NK-92 (cell line): ENCODE measurements around the gene CPN2.

Source experiments
- DNase-seq: peaks from one replicate; lab custom pipeline; 2025; ENCODE audit not compliant: unreplicated experiment; lab: John Stamatoyannopoulos, UW

Gene CPN2, protein sequence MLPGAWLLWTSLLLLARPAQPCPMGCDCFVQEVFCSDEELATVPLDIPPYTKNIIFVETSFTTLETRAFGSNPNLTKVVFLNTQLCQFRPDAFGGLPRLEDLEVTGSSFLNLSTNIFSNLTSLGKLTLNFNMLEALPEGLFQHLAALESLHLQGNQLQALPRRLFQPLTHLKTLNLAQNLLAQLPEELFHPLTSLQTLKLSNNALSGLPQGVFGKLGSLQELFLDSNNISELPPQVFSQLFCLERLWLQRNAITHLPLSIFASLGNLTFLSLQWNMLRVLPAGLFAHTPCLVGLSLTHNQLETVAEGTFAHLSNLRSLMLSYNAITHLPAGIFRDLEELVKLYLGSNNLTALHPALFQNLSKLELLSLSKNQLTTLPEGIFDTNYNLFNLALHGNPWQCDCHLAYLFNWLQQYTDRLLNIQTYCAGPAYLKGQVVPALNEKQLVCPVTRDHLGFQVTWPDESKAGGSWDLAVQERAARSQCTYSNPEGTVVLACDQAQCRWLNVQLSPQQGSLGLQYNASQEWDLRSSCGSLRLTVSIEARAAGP

GRCh38 chr3:194351080-194351672 is at the start of gene CPN2:
CPN2 (minus strand) TSS chr3:194351328; CDS start chr3:194342702, 8,626 bp downstream.
- no peak for DNase-seq

DNA sequence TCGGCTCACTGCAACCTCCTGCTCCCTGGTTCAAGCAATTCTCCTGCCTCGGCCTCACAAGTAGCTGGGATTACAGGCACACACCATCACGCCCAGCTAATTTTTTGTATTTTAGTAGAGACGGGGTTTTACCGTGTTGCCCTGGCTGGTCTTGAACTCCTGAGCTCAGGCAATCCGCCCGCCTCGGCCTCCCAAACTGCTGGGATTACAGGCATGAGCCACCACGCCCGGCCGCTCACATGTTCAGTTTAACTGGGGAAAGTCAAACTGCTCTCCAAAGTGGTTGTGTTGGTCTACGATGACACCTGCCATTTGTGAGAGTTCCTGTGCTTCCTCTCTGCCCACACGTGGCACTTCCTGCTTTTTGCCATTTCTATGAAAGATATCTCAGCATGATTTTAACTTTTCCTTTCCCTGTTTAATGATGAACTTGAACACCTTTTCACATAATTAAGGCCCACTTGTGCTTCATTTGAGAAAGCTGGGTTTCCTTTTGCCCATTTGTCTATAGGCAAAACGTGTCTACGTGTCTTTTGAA is 48.8 kb upstream of the CPN2 start:
- DNase-seq, result no peak

GRCh38 chr3:194399166-194399565 is 48.0 kb upstream of the CPN2 start, which contains the start of gene GP5:
GP5 (minus strand) TSS chr3:194399266; CDS start chr3:194398282, 984 bp downstream.
- no peak for DNase-seq

DNA sequence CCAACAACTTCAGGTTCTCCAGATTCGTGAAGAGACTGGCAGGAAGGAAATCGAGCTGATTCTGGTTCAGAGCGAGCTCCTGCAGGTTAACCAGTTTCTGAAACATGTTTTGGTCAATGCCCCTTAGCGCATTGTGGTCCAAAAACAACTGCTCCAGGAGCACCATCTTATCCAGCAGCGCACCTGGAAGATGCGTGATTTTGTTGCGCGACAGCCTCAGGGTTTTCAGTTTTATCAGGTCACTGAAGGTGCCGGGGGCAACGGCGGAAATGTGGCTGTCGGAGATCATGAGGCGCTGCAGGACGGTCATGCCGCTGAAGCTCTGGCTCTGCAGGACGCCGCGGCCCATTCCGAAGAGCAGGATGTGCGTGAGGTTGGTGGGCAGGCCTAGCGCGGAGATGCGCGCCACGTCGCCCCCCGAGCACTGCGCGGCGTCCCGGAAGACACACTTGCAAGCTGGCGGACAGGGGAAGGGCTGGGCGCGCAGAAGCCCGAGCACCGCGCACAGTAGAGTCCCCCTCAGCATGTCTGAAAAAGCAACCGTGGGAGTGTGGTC is 46.7 kb upstream of the CPN2 start:
- DNase-seq, result no peak

DNA sequence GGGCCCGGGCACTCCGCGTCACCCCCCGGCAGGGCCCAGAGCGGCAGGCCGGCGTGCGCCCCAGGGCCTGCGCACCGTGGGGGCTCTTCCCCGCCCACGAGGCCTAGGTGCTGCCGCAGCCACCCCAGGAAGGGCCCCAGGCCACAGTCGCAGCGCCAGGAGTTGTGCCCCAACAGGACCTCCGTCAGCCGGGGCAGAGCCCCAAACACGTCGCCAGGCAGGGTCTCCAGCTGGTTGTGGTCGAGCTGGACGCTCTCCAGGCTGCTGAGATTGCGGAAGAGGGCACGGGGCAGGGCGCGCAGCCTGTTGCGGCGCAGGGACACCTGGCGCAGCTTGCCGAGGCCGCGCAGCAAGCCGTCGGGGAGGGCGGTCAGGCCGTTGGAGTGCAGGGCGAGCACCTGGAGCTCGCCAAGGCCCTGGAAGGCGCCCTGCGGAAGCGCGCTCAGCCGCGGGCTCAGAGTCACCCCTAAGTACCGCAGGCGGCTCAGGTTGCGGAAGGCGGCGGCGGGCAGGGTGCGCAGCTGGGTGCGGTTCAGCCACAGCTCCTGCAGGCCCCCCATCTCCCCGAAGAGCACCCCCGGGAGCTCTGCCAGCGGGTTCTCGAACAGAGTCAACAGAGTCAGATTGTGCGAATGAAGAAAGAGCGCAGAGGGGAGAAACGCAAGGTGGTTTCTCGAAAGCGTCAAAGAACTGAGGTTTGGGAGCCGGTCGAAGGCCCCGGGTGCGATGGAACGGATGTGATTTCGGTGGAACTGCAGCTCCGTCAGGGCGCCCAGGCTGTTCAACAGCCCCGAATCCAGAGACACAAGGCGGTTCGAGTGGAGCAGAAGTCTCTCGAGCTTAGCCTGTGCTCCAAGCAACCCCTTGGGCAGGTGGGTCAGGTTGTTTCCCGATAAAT is 46.0 kb upstream of the CPN2 start:
- DNase-seq, result no peak

GRCh38 chr3:194396539-194396858 is 45.4 kb upstream of the CPN2 start:
- DNase-seq, result no peak

GRCh38 chr3:194395778-194396538 is 44.8 kb upstream of the CPN2 start:
- DNase-seq, result no peak

DNA sequence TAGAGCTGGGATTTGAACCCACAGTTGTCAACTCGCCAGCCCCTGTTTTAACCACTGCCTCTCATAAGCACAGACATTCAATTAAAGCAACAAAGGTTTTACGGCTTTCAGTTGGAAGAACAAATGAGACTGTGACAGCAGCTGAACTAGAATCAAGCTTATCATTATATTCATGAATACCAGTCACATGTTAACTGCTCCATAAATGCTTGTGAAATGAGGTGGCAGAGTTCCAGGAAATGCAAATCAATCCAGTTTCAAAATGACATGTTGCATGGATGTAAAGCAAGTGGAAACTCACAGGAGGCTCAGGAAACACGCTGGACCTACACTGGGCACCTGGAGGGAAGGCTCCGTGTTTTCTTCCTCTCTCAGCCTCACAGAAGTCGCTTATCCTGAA is 44.1 kb upstream of the CPN2 start:
- DNase-seq, result no peak

- DNase-seq, result no peak
Observed at GRCh38 chr3:194392576-194392975, 41.4 kb upstream of the CPN2 start.

- no peak for DNase-seq
Observed at GRCh38 chr3:194390835-194391234, 39.7 kb upstream of the CPN2 start.

DNA sequence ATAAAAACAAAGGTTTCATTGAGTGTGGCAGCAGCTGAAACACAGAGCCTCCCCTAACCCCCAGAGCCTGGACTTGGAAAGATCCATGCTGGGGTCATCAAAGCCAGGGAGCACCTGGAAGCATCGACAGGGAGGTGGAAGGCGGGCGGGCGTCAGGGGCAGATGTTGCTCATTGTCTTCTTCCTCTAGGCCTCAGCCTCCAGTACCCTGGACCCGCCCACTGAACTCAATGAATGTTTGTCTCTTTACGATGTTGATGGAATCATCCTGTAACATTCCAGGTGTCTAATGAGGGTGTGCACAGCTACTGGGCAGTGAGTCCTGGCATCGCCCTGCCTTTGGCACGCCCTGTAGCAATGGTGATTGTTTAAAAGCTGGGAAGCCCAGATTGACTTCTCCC is 38.1 kb upstream of the CPN2 start:
- no peak for DNase-seq

- DNase-seq, result no peak
Observed at GRCh38 chr3:194387926-194388418, 36.8 kb upstream of the CPN2 start.

- no peak for DNase-seq
Observed at GRCh38 chr3:194387276-194387675, 36.1 kb upstream of the CPN2 start.

DNA sequence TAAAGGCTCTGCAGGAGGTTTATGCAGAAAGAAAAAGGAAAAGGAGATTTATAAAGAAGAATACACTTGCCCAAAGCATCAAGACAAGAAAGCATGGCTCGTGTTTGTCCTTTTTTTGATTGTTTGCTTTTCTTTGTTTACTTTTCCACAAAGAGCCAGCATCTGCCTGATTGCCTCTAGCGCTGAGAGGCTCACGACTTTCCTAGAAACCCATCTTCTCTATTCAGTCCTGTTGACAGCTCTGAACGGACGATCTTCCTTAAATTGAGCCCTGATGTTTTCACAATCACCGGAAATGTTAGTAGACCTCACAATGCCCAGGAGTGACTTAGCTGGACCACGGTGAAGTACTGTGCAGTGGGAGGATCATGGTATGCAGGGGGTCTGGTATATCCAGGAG is 35.5 kb upstream of the CPN2 start:
- DNase-seq, result no peak

DNA sequence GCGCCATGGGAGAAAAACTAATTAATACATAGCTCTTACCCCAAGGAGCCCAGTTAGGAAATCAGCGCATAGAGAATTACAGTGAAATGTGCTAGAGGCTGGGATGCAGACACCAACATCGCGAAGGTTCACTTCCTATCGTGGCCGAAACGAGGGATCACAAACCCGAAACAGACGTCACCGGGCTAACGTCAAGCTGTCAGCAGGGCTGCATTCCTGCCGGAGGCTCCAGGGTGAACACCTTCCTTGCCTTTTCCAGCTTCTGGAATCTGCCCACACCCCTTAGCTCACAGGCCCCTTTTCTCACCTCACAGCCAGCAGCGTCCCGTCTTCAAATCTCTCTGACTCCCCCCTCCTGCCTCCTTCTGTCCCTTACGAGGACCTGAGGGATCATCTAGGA is 34.9 kb upstream of the CPN2 start:
- DNase-seq, result no peak

- DNase-seq, result no peak
Observed at GRCh38 chr3:194384569-194385001, 33.5 kb upstream of the CPN2 start.

- DNase-seq, result no peak
Observed at GRCh38 chr3:194384156-194384555, 33.0 kb upstream of the CPN2 start.

- no peak for DNase-seq
Observed at GRCh38 chr3:194383276-194383940, 32.3 kb upstream of the CPN2 start.

GRCh38 chr3:194382892-194383223 is 31.7 kb upstream of the CPN2 start:
- DNase-seq, result no peak
